ENCODE results near the gene SAMD11. TPM values are rescaled to one million over a fixed set of nuclear protein-coding genes. Genes with fewer than 3 reads are reported as not detected.
A peak's percentile ranks its signal among the peaks of the same experiment; 100 is the strongest.

The SAMD11 gene
- total RNA-seq, 1 donor from 2014 or later, result 0.53 TPM

DNA sequence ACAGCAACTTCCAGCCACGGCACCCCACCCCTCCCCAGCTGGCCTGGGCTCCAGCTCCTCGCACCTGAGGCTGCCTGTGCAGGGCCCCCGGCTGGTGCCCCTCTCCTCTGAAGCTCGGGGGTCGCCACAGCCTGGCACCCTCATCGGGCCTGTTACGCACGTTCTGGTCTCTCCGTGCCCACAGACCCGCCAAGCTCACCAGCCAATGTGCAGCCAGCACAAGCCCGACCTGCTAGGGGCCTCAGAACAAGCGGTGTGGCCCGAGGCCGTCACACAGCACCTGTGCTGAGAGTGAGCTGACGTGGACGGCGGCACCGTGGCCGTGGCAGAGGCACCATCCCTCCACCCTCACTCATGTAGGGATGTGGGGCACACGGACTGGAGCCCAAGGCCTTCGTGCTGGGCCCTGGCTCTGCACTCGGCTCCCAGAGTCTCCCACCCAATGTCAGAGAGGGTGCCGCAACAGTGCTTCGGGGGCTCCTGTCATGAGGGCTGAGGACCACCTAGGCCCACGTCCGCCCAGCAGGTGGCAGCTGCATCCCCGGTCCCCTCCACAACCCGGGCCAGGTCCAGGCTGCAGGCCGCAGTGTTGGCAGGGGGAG is 4.4 kb upstream of the SAMD11 start:
- DNase-seq (ENCODE audit: low read depth) (no peak), FAIRE-seq (no peak)
- TF ChIP-seq CTCF (IDR thresholded peaks at IDR 0.05; ENCODE audit: insufficient read depth, low read length, severe bottlenecking), result no peak
- Histone ChIP-seq H3K36me3 (ENCODE audit: control insufficient read depth, insufficient read depth, low read length) (no peaks in the 10 kb centered on the region), H3K4me3 (ENCODE audit: low read depth, low read length) (no peak overlapping the region), H3K27me3 (ENCODE audit: control insufficient read depth, insufficient read depth, low read length) (peaks cover 69% of the 10 kb centered on the region)

DNA sequence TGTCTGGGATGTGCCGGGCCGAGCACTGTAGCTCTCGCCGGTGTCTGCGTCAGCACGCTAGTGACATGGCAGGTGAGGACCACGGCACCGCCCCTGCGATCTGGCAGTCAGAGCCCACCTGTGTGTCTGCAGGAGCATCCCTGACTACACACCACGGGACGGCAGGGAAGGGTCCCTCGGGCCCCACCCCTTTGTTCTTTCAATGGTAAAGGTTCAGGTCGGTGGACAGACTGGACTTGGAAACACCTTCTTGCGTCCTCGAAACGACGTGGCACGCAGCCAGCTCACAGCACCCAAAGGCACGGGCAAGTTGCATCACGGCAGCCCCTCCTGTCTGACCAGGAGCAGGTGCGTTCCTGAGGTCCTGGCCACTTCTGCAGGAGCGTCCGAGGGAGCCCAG is 3.7 kb upstream of the SAMD11 start:
- Histone ChIP-seq H3K36me3 (ENCODE audit: control insufficient read depth, insufficient read depth, low read length) (no peaks in the 10 kb centered on the region), H3K4me3 (ENCODE audit: low read depth, low read length) (no peak overlapping the region), H3K27me3 (ENCODE audit: control insufficient read depth, insufficient read depth, low read length) (peaks cover 68% of the 10 kb centered on the region)
- no peak for FAIRE-seq
- no peak for TF ChIP-seq CTCF (IDR thresholded peaks at IDR 0.05; ENCODE audit: insufficient read depth, low read length, severe bottlenecking)
- no peak for DNase-seq (ENCODE audit: low read depth)

GRCh38 chr1:920521-920920 is 3.2 kb upstream of the SAMD11 start:
- FAIRE-seq, result no peak
- no peaks in the 10 kb centered on the region for H3K36me3 ChIP-seq (ENCODE audit: control insufficient read depth, insufficient read depth, low read length)
- peaks cover 70% of the 10 kb centered on the region for H3K27me3 ChIP-seq (ENCODE audit: control insufficient read depth, insufficient read depth, low read length)
- no peak overlapping the region for H3K4me3 ChIP-seq (ENCODE audit: low read depth, low read length)
- TF ChIP-seq CTCF (IDR thresholded peaks at IDR 0.05; ENCODE audit: insufficient read depth, low read length, severe bottlenecking), result no peak
- DNase-seq (ENCODE audit: low read depth), result no peak

- peak; percentile 62 for TF ChIP-seq CTCF (IDR thresholded peaks at IDR 0.05; ENCODE audit: insufficient read depth, low read length, severe bottlenecking)
- FAIRE-seq (no peak), DNase-seq (ENCODE audit: low read depth) (peak; percentile 28)
- Histone ChIP-seq H3K27me3 (ENCODE audit: control insufficient read depth, insufficient read depth, low read length) (peaks cover 66% of the 10 kb centered on the region), H3K4me3 (ENCODE audit: low read depth, low read length) (no peak overlapping the region), H3K36me3 (ENCODE audit: control insufficient read depth, insufficient read depth, low read length) (no peaks in the 10 kb centered on the region)
Measured at GRCh38 chr1:921011-921837, 2.5 kb upstream of the SAMD11 start.

GRCh38 chr1:923991-924655 is 400 bp downstream of the SAMD11 start:
- Histone ChIP-seq H3K27me3 (ENCODE audit: control insufficient read depth, insufficient read depth, low read length) (peaks cover 60% of the 10 kb centered on the region), H3K36me3 (ENCODE audit: control insufficient read depth, insufficient read depth, low read length) (no peaks in the 10 kb centered on the region), H3K4me3 (ENCODE audit: low read depth, low read length) (peak overlapping the region; percentile 29)
- DNase-seq (ENCODE audit: low read depth) (no peak), FAIRE-seq (no peak)
- no peak for TF ChIP-seq CTCF (IDR thresholded peaks at IDR 0.05; ENCODE audit: insufficient read depth, low read length, severe bottlenecking)

Data from bronchial epithelial cell (primary cell).